Panc1 (cell line): ENCODE measurements around the gene PAX1. TPM values are rescaled to one million over a fixed set of nuclear protein-coding genes. Genes with fewer than 3 reads are reported as not detected.

ENCODE experiments used
- ATAC-seq: fragments of 200-7000 bp; cut with Tn5 transposase; 2 replicates; pipeline ENCODE4 v1.9.1; 2020; ENCODE audit warnings: mild to moderate bottlenecking, moderate library complexity
- BruUV-seq: library from RNA; stranded (reverse); fragments of 400-500 nt; replicated peaks from 2 replicates; lab custom pipeline; 2021; lab: Mats Ljungman, UMichigan
- CTCF ChIA-PET: fragments of 300-600 bp; sonication (Branson Sonifier 250); formaldehyde crosslinking; loops from one replicate; lab custom pipeline; 2022; ENCODE audit warnings: antibody characterized with exemption; lab: Charles Lee
- POLR2A ChIA-PET: fragments of 300-600 bp; sonication (Branson Sonifier 250); formaldehyde crosslinking; loops from one replicate; lab custom pipeline; 2022; ENCODE audit warnings: antibody characterized with exemption; lab: Charles Lee
- DNase-seq: peaks from one replicate; pipeline ENCODE4 v3.0.0-alpha.2; 2010; ENCODE audit warnings: low read depth, low spot score
- H3K27ac ChIP-seq: 2 replicates; pipeline ENCODE4 v1.5.1; 2011; ENCODE audit warnings: mild to moderate bottlenecking, low read length, inconsistent platforms
- H3K27me3 ChIP-seq: fragments of 200-500 bp; sonication (Bioruptor generic); 2 replicates; pipeline ENCODE4 v1.6.0; 2014; ENCODE audit warnings: low read length, inconsistent platforms; ENCODE audit not compliant: control insufficient read depth, insufficient read depth
- H3K36me3 ChIP-seq: fragments of 200-500 bp; sonication (Bioruptor generic); 2 replicates; pipeline ENCODE4 v1.5.1; 2014; ENCODE audit warnings: inconsistent platforms, mild to moderate bottlenecking, low read length, moderate library complexity; ENCODE audit not compliant: control insufficient read depth, insufficient read depth
- H3K4me1 ChIP-seq: 2 replicates; pipeline ENCODE4 v1.5.1; 2011; ENCODE audit warnings: inconsistent platforms, mild to moderate bottlenecking, low read length, moderate library complexity; ENCODE audit not compliant: control insufficient read depth, insufficient read depth
- H3K4me3 ChIP-seq, 2 experiments: 2 replicates each; pipeline ENCODE4 v1.5.1; 2011 to 2012; ENCODE audit warnings: low read depth in 2 of 2, low read length in 2 of 2, mild to moderate bottlenecking in 2 of 2, inconsistent platforms in 1 of 2, moderate library complexity in 1 of 2
- H3K9me3 ChIP-seq: fragments of 200-500 bp; sonication (Bioruptor generic); 2 replicates; pipeline ENCODE4 v1.5.1; 2014; ENCODE audit warnings: low read depth, mild to moderate bottlenecking, inconsistent platforms, low read length, moderate library complexity; ENCODE audit not compliant: control insufficient read depth, insufficient read depth
- CTCF ChIP-seq: fragments of 450-650 bp; IDR thresholded peaks from 2 replicates; pipeline ENCODE4 v1.5.1; 2017; ENCODE audit warnings: mild to moderate bottlenecking
- POLR2AphosphoS5 ChIP-seq: IDR thresholded peaks from 2 replicates; pipeline ENCODE4 v1.6.1; 2012; ENCODE audit warnings: mild to moderate bottlenecking, low read depth, low read length, moderate library complexity
- REST ChIP-seq, 2 experiments: IDR thresholded peaks; 2 replicates each; pipeline ENCODE4 v1.6.1; 2011 to 2012; ENCODE audit warnings: low read depth in 2 of 2, control low read depth in 1 of 2, low read length in 1 of 2, mild to moderate bottlenecking in 1 of 2, moderate library complexity in 1 of 2; ENCODE audit not compliant: insufficient read depth in 1 of 2
- SIN3A ChIP-seq: IDR thresholded peaks from 2 replicates; pipeline ENCODE4 v1.6.1; 2012; ENCODE audit warnings: low read depth, mild to moderate bottlenecking, low read length, moderate library complexity, borderline replicate concordance; ENCODE audit not compliant: insufficient read depth
- TCF7L2 ChIP-seq: IDR thresholded peaks from 2 replicates; pipeline ENCODE4 v1.6.1; 2011; ENCODE audit warnings: mild to moderate bottlenecking, low read depth, low read length, inconsistent platforms
- in situ Hi-C: cut with HindIII; loops from 2 replicates; pipeline ENCODE4 v1.10.0; 2016; ENCODE audit warnings: low sequenced_read_pairs, low pct_unique_long_range_greater_than_20kb
- intact Hi-C: fragments of 100-400 bp; cut with micrococcal nuclease; formaldehyde crosslinking; loops from one replicate; pipeline ENCODE4 v1.10.0; 2022; ENCODE audit not compliant: unreplicated experiment
- total RNA-seq: library from RNA; stranded (reverse); gene quantifications from one replicate; pipeline ENCODE4 v1.2.1, GENCODE V29; 2021; ENCODE audit not compliant: unreplicated experiment

Gene PAX1
- total RNA-seq, 1 experiment from 2014 or later: not detected

- Histone ChIP-seq H3K4me1 (no peaks in the 10 kb centered on the region), H3K9me3 (no peaks in the 10 kb centered on the region), H3K27ac (no peak overlapping the region), H3K27me3 (no peaks in the 10 kb centered on the region), H3K36me3 (no peaks in the 10 kb centered on the region), H3K4me3 (no peak overlapping the region)
- POLR2A ChIA-PET: no interaction called here
- in situ Hi-C loops (no loop called here), intact Hi-C loops (no loop called here)
- TF ChIP-seq REST (IDR thresholded peaks at IDR 0.05; ENCODE audit: insufficient read depth in 1 of 2, low read depth in 2 of 2, low read length in 1 of 2): no peak
- TF ChIP-seq CTCF: no peak
- no peak for TF ChIP-seq SIN3A
- no peak for TF ChIP-seq POLR2AphosphoS5
- no peak for TF ChIP-seq TCF7L2
- CTCF ChIA-PET: no interaction called here
- no TSS peak for BruUV-seq
- ATAC-seq (no peak), DNase-seq (no peak)
These were observed 20.8 kb upstream of the PAX1 start for GRCh38 chr20:21684671-21685070.

- no peaks in the 10 kb centered on the region for H3K9me3 ChIP-seq
- H3K36me3 ChIP-seq: no peaks in the 10 kb centered on the region
- POLR2A ChIA-PET: no interaction called here
- H3K4me1 ChIP-seq: no peaks in the 10 kb centered on the region
- no peak for ATAC-seq
- intact Hi-C loops (no loop called here), in situ Hi-C loops (no loop called here)
- no peak for DNase-seq
- TF ChIP-seq SIN3A (no peak), REST (IDR thresholded peaks at IDR 0.05; ENCODE audit: insufficient read depth in 1 of 2, low read depth in 2 of 2, low read length in 1 of 2) (no peak), CTCF (no peak), POLR2AphosphoS5 (no peak), TCF7L2 (no peak)
- CTCF ChIA-PET: interaction anchor here (0.6 kb wide), 1 partner anchor 11 kb away, joined by 3 read pairs; no protein-coding TSS in a partner anchor
- H3K27me3 ChIP-seq: no peaks in the 10 kb centered on the region
- H3K27ac ChIP-seq: no peak overlapping the region
- BruUV-seq: no TSS peak
- H3K4me3 ChIP-seq: no peak overlapping the region
These were observed 19.5 kb upstream of the PAX1 start for GRCh38 chr20:21685981-21686380.
